HL-60/S4 (cell line): ENCODE data around the gene KIF27.
"Not testable (repeated sequence)": the region's sequence is repeated elsewhere in the genome, so short reads cannot be mapped to it uniquely, and the experiment has no call there.

Experiments
- in situ Hi-C: fragments of 300-500 bp; cut with MboI; formaldehyde crosslinking; loops from 2 replicates; pipeline ENCODE4 v1.14.3; 2022; ENCODE audit warnings: low sequenced_read_pairs

The KIF27 gene, protein sequence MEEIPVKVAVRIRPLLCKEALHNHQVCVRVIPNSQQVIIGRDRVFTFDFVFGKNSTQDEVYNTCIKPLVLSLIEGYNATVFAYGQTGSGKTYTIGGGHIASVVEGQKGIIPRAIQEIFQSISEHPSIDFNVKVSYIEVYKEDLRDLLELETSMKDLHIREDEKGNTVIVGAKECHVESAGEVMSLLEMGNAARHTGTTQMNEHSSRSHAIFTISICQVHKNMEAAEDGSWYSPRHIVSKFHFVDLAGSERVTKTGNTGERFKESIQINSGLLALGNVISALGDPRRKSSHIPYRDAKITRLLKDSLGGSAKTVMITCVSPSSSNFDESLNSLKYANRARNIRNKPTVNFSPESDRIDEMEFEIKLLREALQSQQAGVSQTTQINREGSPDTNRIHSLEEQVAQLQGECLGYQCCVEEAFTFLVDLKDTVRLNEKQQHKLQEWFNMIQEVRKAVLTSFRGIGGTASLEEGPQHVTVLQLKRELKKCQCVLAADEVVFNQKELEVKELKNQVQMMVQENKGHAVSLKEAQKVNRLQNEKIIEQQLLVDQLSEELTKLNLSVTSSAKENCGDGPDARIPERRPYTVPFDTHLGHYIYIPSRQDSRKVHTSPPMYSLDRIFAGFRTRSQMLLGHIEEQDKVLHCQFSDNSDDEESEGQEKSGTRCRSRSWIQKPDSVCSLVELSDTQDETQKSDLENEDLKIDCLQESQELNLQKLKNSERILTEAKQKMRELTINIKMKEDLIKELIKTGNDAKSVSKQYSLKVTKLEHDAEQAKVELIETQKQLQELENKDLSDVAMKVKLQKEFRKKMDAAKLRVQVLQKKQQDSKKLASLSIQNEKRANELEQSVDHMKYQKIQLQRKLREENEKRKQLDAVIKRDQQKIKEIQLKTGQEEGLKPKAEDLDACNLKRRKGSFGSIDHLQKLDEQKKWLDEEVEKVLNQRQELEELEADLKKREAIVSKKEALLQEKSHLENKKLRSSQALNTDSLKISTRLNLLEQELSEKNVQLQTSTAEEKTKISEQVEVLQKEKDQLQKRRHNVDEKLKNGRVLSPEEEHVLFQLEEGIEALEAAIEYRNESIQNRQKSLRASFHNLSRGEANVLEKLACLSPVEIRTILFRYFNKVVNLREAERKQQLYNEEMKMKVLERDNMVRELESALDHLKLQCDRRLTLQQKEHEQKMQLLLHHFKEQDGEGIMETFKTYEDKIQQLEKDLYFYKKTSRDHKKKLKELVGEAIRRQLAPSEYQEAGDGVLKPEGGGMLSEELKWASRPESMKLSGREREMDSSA (N-terminal part only)

GRCh38 chr9:83920927-83921707, at the start of gene KIF27:
Gene KIF27 (minus strand): TSS chr9:83921432. CDS start chr9:83915591, 5,841 bp downstream.
- in situ Hi-C loops = loop anchor here (25.0 kb wide), 1 partner anchor 584 kb away; no protein-coding TSS in a partner anchor

DNA sequence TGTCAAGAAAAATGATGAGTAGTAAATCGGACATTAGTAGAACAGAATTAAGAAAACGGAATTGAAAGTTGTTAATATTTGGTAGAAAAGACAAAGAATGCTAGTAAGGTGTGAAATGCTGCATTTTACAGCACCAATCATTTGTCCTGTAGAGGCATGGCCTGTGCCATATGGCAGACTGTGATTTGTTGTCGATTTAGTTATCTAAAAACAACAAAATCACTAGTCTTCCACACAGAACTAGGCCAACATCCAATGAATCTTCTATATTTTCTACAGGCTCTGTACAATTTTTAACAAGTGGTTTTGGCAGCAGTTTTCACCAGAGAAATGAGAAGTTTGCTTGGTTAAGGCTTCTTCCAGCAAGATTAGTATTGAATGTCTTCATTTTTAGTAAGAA, 48.4 kb upstream of the KIF27 start:
- in situ Hi-C loops = no loop called here

- in situ Hi-C loops = no loop called here
Measured at GRCh38 chr9:83967073-83967472, 45.8 kb upstream of the KIF27 start.

DNA sequence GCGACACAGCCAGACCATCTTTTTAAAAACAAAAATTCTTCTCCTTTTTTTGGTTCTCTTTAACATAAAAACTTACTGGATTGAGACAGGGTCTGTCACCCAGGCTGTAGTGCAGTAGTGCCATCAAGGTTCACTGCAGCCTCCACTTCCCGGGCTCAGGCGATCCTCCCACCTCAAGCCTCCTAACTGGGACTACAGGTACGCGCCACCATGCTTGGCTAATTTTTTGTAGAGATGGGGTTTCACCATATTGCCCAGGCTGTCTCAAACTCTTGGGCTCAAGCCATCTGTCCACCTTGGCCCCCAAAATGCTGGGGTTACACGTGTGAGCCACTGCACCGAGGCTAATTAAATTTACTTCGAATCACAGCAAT, 45.0 kb upstream of the KIF27 start:
- in situ Hi-C loops = no loop called here

GRCh38 chr9:83965350-83966208, 44.3 kb upstream of the KIF27 start:
- in situ Hi-C loops = no loop called here

DNA sequence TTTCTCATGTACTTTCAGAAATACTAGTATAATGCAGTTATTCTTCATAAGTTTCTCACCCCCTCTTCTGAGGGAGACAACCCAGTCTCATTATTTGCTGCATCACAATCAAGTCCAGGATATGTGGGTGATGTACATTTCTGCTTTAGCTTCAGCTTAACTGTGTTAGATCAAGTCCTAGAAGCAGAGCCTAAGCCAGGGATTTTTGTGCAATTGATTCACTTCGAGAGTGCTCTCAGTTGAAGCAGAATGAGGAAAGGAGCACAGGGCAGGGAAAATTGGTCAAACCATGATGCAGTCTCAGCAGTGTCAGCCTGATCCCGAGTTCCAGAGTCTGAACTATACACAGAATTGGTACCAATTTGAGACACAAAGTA, 43.7 kb upstream of the KIF27 start:
- in situ Hi-C loops = no loop called here

- in situ Hi-C loops = no loop called here
Measured at GRCh38 chr9:83962165-83962564, 40.9 kb upstream of the KIF27 start.

- in situ Hi-C loops = no loop called here
Measured at GRCh38 chr9:83960991-83961390, 39.8 kb upstream of the KIF27 start.

DNA sequence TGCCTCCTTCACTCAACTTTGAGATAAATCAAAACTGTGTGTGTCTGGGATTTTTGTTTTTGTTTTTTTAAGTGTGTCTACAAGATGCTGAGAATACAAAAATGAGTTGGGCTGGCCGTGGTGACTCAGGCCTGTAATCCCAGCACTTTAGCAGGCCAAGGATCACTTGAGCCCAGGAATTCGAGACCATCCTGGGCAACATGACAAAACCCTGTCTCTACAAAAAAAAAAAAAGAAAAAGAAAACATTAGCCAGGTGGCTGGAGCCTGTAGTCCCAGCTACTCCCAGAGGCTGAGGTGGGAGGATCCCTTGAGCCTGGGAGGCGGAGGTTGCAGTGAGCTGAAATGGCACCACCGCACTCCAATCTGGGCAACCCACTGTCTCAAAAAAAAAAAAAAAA, 37.8 kb upstream of the KIF27 start:
- in situ Hi-C loops = no loop called here

DNA sequence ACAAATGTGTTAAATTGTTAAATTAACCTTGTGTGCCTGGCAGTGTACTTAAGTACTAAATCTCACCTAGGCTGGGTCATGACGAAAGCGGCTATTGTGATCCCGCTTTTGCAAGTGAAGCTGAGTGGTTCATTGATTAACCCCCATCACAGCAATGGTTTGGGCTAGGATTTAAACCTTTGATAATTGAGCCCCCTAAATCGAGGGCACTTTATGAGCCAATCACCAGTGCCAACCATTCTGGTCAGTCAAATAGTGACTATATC, 35.9 kb upstream of the KIF27 start:
- in situ Hi-C loops = no loop called here

DNA sequence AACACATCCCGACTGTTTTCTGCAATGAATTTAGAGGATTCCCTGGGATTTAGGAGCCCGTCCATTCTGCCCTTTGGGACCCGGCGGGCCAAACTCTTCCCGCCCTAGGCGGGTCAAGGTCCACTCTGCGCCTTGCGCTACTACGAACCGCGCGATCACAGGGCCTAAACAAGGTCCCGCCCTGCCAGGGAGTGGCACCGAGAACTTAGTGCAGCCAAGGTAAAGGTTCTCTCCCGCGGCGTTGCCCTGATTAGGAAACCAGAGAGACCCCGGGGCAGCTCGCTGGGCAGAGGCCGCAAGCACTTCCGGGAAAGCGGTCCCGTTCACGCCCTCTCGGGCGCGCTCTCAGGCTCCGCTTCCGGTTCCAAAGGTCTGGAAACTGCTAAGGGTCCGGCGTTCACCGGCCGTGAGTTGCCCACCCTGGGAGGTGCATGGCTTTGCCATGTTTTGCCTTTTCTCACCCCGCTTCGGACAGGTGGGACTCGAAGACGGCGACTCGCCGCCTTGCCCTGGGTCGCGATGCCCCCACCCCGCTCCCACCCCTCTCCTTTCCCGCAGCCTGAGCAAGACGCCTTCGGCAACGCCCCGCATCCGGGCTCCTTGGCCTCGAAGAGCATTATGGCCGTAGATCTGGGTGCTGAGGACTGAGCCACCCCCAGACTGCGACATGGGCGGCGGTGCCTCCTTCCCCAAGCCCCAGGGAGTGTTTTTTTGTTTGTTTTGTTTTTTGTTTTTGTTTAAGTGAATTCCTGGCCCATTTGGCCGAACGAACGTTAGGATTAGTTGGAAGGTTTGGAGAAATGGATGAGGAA, 35.4 kb upstream of the KIF27 start:
- in situ Hi-C loops = no loop called here

GRCh38 chr9:83956086-83956435, 34.8 kb upstream of the KIF27 start:
- in situ Hi-C loops = no loop called here

DNA sequence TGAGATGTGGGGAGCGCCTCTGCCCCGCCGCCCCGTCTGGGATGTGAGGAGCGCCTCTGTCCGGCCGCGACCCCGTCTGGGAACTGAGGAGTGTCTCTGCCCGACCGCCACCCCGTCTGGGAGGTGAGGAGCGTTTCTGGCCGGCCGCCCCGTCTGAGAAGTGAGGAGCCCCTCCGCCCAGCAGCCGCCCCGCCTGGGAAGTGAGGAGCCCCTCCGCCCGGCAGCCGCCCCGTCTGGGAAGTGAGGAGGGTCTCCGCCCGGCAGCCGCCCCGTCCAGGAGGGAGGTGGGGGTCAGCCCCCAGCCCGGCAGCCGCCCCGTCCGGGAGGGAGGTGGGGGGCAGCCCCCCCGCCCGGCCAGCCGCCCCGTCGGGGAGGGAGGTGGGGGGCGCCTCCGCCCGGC, 26.9 kb upstream of the KIF27 start:
- in situ Hi-C loops = not testable (repeated sequence)

DNA sequence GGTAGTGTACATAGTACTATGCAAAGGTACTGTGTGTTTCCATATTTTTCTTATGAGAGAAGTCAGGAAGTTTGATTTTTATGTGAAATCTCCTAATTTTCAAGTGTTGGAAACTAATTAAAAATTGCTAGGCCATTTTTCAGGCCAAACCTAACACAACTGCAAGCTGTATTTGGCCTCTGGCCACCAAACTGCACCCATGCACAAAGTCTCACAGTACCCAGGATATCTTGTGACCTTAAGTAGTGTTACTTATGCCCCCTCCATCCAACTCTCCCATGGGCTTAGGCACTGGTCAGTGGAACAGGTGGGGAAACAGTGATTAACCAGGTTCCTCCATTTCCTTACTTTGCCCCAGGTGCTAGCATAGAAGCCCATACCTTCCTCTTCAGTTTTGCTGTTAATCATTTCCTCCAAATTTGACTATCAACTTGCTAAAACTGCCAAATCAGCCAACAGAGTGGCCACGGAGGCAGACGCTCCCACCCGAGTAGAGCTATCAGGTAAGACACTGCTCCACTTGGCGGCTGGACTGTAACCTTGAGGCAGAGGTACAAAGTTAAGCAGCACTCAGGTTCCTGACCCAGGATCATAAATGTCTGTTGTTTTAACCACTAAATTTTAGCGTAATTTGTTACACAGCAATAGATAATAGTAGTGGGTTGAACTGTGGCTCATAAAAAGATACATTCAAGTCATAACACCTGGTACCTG, 19.5 kb upstream of the KIF27 start:
- in situ Hi-C loops = no loop called here

GRCh38 chr9:83937861-83938455, 16.7 kb upstream of the KIF27 start:
- in situ Hi-C loops = loop anchor here (10.0 kb wide), 1 partner anchor 317 kb away; no protein-coding TSS in a partner anchor

DNA sequence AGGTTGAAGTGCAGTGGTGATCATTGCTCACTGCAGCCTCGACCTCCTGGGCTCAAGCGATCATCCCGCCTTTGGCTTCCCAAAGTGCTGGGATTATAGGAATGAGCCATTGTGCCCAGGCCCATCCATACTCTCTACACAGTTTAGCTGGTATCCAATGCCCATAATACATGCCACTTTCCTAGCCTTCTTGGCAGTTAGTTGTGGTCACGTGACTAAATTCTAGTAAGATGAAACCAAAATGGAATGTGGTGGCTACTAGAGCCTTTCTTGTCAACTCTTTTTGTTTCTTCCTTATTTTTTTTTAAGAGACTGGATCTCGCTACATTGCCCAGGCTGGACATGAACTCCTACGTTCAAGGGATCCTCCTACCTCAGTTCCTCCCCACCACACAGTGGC, 15.3 kb upstream of the KIF27 start:
- in situ Hi-C loops = loop anchor here (10.0 kb wide), 1 partner anchor 318 kb away; no protein-coding TSS in a partner anchor

GRCh38 chr9:83935276-83935935, 14.2 kb upstream of the KIF27 start:
- in situ Hi-C loops = loop anchor here (10.0 kb wide), 1 partner anchor 319 kb away; no protein-coding TSS in a partner anchor
